AG04449 (cell line): ENCODE measurements around the gene BCAS3.
A peak's percentile ranks its signal among the peaks of the same experiment; 100 is the strongest.

Experiments used
- CTCF ChIA-PET: fragments of 350-600 bp; formaldehyde crosslinking; extraction: SDS; loops from one replicate; lab custom pipeline; 2021; ENCODE audit warnings: antibody characterized with exemption; lab: Yijun Ruan, JAX
- POLR2A ChIA-PET: fragments of 400-600, 350-600 bp; formaldehyde crosslinking; extraction: SDS; loops from one replicate; lab custom pipeline; 2020; ENCODE audit warnings: antibody characterized with exemption, inconsistent platforms; lab: Yijun Ruan, JAX
- DNase-seq: peaks from one replicate; pipeline ENCODE4 v3.0.0-alpha.2; 2010; ENCODE audit warnings: low read depth, low spot score
- H3K4me3 ChIP-seq: 2 replicates; pipeline ENCODE4 v1.5.1; 2011; ENCODE audit warnings: low read depth, mild to moderate bottlenecking, control low read depth, low read length
- TF ChIP-seq, protein P1 (sequence below): IDR thresholded peaks from one replicate; pipeline ENCODE4 v1.5.1; 2011; ENCODE audit warnings: mild to moderate bottlenecking, moderate library complexity, low read length, control low read depth, inconsistent platforms; ENCODE audit not compliant: insufficient read depth; ENCODE audit errors: missing control alignments

The BCAS3 gene

DNA sequence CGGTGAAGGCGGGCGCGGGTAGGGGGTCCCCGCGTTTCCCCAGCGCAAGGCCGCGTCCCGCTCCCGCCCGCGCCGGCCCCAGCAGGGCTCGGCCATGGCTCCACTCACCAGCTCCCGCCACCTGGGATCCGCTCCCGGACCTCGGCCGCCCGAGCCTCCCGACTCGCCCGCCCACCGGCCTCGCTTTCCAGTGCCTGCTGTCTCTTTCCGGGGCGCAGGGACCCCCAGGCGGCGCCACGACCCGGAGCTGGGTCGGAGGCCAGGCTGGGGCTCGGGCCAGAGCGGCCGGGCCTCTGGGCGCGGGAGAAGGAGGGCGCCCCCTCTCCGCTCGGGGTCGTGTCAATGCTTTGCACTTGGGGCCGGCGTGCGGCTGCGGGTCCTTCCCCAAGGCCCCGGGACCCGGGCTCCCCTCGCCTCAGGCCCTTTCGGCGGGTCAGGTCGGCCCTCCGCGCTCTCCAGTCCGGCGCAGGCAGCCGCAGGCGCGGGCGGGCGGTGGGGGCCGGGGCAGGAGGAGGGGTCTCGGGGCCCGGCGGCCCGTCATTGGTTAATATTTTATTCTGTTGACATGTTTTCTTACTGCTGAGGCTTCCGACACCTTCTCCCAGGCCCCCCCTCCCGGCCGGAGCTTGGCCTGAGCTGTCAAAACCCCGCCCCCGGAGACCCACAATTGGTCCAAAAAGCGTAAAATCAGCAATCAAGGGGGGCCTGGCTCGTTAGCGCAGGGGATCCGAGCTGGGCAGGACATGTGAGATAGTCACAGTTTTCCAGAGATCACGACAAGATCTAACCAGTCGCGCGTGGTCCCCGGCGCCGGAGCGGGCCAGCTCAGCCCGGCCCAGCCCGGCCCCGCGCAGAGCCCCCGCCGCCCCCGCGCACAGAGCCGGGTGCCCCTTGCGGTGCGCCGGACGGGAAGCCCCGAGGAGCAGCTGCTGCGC, 721.7 kb downstream of the BCAS3 start, which contains the start of gene TBX2:
Gene TBX2 (plus strand): TSS at position 713 of the 935 bp plus-strand sequence. CDS start 334 bp downstream, outside the sequence.
- DNase-seq, result peak; percentile 82
- POLR2A ChIA-PET, result interaction anchor here (0.7 to 1.2 kb wide), 4 partner anchors 9 to 428 kb away, joined by 3 to 4 read pairs (median 3); no protein-coding TSS in a partner anchor
- peak within 1 kb of the TSS; percentile 76 for H3K4me3 ChIP-seq
- TF ChIP-seq, protein P1, sequence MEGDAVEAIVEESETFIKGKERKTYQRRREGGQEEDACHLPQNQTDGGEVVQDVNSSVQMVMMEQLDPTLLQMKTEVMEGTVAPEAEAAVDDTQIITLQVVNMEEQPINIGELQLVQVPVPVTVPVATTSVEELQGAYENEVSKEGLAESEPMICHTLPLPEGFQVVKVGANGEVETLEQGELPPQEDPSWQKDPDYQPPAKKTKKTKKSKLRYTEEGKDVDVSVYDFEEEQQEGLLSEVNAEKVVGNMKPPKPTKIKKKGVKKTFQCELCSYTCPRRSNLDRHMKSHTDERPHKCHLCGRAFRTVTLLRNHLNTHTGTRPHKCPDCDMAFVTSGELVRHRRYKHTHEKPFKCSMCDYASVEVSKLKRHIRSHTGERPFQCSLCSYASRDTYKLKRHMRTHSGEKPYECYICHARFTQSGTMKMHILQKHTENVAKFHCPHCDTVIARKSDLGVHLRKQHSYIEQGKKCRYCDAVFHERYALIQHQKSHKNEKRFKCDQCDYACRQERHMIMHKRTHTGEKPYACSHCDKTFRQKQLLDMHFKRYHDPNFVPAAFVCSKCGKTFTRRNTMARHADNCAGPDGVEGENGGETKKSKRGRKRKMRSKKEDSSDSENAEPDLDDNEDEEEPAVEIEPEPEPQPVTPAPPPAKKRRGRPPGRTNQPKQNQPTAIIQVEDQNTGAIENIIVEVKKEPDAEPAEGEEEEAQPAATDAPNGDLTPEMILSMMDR, result no peak
- CTCF ChIA-PET, result interaction anchor here (1.0 to 8.8 kb wide), 8 partner anchors 9 to 678 kb away, joined by 3 to 55 read pairs (median 8); no protein-coding TSS in a partner anchor

DNA sequence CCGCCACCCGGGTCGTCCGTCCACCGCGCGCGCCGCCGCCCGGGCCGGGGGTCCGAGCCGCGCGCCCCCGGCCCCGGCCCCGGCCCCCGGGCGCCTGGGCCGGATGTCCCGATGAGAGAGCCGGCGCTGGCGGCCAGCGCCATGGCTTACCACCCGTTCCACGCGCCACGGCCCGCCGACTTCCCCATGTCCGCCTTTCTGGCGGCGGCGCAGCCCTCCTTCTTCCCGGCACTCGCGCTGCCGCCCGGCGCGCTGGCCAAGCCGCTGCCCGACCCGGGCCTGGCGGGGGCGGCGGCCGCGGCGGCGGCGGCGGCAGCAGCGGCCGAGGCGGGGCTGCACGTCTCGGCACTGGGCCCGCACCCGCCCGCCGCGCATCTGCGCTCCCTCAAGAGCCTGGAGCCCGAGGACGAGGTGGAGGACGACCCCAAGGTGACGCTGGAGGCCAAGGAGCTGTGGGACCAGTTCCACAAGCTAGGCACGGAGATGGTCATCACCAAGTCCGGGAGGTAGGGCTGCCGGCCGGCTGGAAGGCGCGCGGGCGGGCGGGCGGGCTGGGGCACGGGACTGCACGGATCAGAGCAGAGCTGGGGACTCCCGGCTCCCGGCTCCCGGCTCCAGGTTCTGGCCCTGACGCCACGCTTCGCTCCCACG, 722.5 kb downstream of the BCAS3 start:
- peak overlapping the region; percentile 76 for H3K4me3 ChIP-seq
- TF ChIP-seq, protein P1, result no peak
- ChIA-PET CTCF (interaction anchor here (1.1 to 8.8 kb wide), 10 partner anchors 9 to 679 kb away, joined by 3 to 55 read pairs (median 6); no protein-coding TSS in a partner anchor), POLR2A (interaction anchor here (0.7 to 1.5 kb wide), 3 partner anchors 12 to 380 kb away, joined by 3 to 6 read pairs (median 3); no protein-coding TSS in a partner anchor)
- no peak for DNase-seq

DNA sequence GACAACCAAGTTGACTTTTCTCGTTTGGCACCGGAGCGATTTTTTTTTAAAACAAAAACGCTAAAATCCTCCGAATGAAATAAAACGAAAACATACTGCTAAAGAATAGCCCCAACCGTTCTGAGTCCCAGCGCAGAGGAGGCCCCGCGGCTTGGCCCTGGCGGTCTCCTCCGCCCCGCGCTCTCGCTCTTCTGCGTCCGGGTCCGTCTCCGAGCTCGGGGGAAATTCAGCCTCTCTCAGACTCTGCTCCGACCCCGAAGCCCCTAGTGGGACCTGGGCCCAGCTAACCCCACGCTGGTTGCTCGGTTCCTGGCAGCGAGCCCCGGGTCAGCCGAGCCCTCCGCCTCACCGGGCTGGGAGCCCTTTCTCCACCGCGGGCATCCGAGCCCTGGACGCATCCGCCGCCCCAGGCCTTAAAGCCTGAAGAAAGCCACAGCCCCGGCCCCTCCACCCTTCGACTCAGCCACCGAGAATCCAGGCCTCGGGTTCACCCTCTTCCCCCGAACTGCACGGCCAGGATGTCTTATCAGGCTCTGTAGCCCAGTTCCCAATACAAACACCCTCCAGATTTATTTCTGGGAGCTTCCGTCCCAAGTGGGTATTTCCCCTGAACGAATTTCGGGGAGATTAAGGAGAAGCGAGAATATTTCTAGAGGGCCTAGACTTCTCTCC, 723.2 kb downstream of the BCAS3 start:
- ChIA-PET POLR2A (interaction anchor here (0.7 to 1.5 kb wide), 2 partner anchors 11 to 380 kb away, joined by 3 to 6 read pairs; no protein-coding TSS in a partner anchor), CTCF (interaction anchor here (1.1 to 8.8 kb wide), 12 partner anchors 8 to 680 kb away, joined by 3 to 55 read pairs (median 5); no protein-coding TSS in a partner anchor)
- DNase-seq, result no peak
- TF ChIP-seq, protein P1, result no peak
- H3K4me3 ChIP-seq, result peak overlapping the region; percentile 76

DNA sequence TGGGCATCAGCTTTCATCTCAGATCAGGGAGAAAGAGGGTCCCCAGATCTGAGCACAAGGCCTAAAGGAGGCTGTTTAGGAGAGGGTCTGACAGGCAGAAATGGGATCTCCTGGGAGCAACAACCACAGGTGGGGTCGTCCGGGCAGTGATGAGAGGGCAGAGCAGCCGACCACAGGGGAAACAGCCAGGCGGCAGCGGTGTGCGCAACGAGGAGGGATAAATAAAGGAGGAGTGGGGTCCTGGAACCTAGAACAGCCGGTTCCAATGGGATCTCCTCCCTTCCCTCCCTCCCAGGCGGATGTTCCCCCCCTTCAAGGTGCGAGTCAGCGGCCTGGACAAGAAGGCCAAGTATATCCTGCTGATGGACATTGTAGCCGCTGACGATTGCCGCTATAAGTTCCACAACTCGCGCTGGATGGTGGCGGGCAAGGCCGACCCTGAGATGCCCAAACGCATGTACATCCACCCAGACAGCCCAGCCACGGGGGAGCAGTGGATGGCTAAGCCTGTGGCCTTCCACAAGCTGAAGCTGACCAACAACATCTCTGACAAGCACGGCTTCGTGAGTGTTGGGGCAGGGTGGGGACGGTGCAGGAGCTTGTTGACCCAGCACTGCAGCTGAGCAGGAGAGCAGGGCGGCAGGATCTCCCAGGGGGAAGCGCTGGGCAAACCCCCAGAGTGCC, 723.9 kb downstream of the BCAS3 start:
- DNase-seq, result no peak
- ChIA-PET CTCF (interaction anchor here (0.6 to 8.8 kb wide), 11 partner anchors 7 to 680 kb away, joined by 3 to 55 read pairs (median 3); no protein-coding TSS in a partner anchor), POLR2A (interaction anchor here (1.5 kb wide), 1 partner anchor 11 kb away, joined by 6 read pairs; no protein-coding TSS in a partner anchor)
- peak overlapping the region; percentile 76 for H3K4me3 ChIP-seq
- TF ChIP-seq, protein P1, result no peak

DNA sequence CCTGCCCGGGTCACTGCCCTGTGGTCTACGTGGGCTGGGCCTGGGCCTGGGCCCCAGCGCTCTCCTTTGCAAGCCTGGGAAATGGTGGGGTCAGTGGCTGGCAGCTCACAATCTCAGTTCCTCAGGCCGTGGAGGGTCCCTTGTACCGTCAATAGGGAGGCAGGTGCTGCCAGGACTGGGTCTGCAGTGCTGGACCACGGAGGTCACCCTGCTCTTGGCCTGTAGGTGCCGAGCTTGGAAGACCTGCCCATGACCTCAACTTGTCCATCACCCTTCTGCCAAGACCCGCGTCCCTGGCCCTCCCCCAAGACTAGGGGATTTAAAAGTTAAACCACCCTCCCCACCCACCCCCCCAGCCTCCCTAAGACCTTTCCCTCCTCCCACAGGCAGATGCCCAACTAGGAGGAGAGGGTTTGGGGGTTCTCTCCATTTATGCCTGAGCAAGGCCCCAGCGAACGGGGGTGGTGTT, 724.5 kb downstream of the BCAS3 start:
- ChIA-PET POLR2A (interaction anchor here (1.5 kb wide), 1 partner anchor 10 kb away, joined by 6 read pairs; no protein-coding TSS in a partner anchor), CTCF (interaction anchor here (0.6 to 8.8 kb wide), 9 partner anchors 8 to 681 kb away, joined by 3 to 55 read pairs (median 3); no protein-coding TSS in a partner anchor)
- TF ChIP-seq, protein P1, result no peak
- peak overlapping the region; percentile 76 for H3K4me3 ChIP-seq
- no peak for DNase-seq
